Astrocyte (in vitro differentiated cells and primary cell): ENCODE data around the gene PCCA. TPM values are rescaled to one million over a fixed set of nuclear protein-coding genes. Genes with fewer than 3 reads are reported as not detected.

ENCODE experiments used
- total RNA-seq: library from RNA; stranded (reverse); gene quantifications from 2 replicates; pipeline ENCODE4 v1.2.1, GENCODE V29; 2021

Gene PCCA
- total RNA-seq, 1 donor from 2014 or later: 13.9 TPM

Other genes starting within 250 kb of the PCCA start
- gene ZIC5, start 117.3 kb upstream of the PCCA start, total RNA-seq: 0.17 and 0.27 TPM in 2 replicates
- gene ZIC2, start 107.3 kb upstream of the PCCA start, total RNA-seq: 0.60 and 1.8 TPM in 2 replicates